HG03159 (cell line): ENCODE data around the gene ZDHHC24.
"Not testable (repeated sequence)": the region's sequence is repeated elsewhere in the genome, so short reads cannot be mapped to it uniquely, and the experiment has no call there.

ENCODE experiments used
- ATAC-seq: cut with Tn5 transposase; IDR thresholded peaks from one replicate; pipeline ENCODE4 v1.9.1; 2021; ENCODE audit warnings: mild to moderate bottlenecking, moderate library complexity; ENCODE audit not compliant: unreplicated experiment

ZDHHC24 gene

GRCh38 chr11:66546966-66547661 is 1.3 kb upstream of the ZDHHC24 start:
- no peak for ATAC-seq

GRCh38 chr11:66546368-66546965 is 619 bp upstream of the ZDHHC24 start, which contains the start of gene ACTN3:
ACTN3 (plus strand) TSS chr11:66546903; CDS start chr11:66546938, 35 bp downstream.
- no peak for ATAC-seq

- not testable (repeated sequence) for ATAC-seq
Measured at GRCh38 chr11:66544952-66545351, 896 bp downstream of the ZDHHC24 start.

GRCh38 chr11:66543263-66544107 is 2.4 kb downstream of the ZDHHC24 start:
- ATAC-seq, result no peak

DNA sequence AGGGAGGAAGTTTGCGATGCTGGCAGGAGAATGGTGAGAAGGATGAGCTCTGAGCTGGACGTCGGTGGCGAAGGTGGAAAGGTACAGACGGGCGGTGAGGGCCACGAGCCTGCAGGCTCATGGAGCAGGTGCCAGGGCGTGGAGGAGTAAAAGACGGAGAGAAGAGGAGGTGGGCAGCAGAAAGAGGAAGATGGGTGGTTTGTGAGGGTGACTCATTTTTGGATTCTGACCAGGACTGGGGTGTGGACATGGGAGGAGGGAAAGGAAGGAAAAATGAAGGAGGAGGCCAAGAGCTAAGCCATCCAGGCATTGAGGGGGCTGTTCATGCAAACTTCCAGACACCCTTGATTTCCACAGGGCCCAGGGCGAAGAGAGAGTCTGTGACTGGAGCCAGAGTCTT is 3.5 kb downstream of the ZDHHC24 start:
- ATAC-seq, result no peak

DNA sequence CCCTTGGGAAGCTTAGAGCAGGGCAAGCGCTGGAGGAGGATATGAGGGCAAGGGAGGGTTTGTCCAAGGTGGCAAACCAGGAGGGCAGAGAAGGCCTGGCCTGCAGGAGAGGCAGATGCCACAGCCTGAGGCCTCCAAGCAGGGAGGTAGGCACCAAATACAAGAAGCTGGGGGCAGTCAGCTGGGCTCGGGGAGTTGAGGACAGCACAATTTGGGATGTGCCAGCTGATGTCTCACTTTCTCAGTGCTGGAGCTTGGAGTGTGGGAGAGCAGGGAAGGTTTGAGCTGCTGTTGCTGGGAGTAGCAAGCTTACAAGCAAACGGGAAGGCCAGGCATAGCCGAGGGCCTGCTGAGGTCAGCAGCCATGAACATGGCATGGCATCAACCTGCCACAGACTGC is 4.0 kb downstream of the ZDHHC24 start:
- no peak for ATAC-seq

- not testable (repeated sequence) for ATAC-seq
Measured at GRCh38 chr11:66540598-66540997, 5.2 kb downstream of the ZDHHC24 start.

DNA sequence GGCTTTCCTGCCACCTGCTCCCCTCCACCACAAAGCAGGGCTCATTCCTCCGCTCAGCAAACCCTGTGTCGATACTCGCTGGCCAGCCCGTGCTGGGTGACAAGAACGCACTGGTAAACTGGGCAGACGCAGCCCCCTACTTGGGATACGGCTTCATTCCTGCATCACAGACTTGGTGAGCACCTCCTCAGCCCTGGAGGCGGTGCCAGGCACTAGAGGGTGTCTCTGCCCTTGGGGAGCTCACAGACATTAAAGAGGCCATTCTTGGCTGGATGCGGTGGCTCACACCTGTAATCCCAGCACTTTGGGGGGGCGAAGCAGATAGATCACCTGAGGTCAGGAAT is 6.0 kb downstream of the ZDHHC24 start:
- ATAC-seq, result no peak

- no peak for ATAC-seq
Measured at GRCh38 chr11:66539170-66539869, 6.5 kb downstream of the ZDHHC24 start.

DNA sequence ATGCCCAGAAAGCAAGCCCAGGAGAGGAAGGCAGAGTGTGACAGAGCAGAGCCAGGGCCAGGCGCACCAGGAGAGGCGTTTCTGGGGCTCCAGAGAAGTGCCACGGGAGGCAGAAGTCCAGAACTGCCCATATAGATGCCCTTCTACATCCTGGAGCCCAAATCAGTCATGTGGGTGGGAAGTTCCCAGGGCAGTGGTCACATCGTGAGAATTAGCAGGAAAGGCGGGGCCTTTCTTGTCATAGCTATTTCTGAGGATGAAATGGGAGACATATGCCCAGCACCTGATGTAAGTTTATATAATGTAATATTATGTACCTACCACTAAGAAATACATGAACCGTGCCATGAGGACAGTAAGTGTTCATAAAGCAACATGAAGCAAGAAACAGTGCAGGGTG is 13.1 kb downstream of the ZDHHC24 start:
- ATAC-seq, result no peak

GRCh38 chr11:66531841-66532240 is 14.0 kb downstream of the ZDHHC24 start:
- no peak for ATAC-seq

GRCh38 chr11:66530927-66531709 is 14.7 kb downstream of the ZDHHC24 start:
- ATAC-seq, result no peak

GRCh38 chr11:66529655-66530054 is 16.2 kb downstream of the ZDHHC24 start:
- no peak for ATAC-seq

DNA sequence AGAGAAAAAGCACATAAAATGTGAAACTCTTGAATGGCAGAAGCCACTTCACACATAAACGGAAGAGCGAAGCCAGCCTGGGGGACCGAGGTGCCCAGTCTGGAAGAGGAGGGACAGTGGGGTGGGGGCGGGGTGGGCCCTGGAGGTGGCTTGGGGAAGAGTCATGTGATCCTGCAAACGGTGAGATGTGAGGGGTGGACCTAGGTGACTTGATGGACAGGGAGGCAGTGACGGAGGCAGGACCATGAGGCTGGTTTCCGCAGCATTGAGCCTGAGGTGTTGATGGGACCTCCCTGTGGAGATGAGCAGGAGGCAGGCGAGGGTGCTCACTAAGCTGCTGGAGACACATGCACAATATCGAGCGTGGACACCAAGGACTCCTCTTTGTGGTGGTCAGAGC is 16.8 kb downstream of the ZDHHC24 start:
- no peak for ATAC-seq

DNA sequence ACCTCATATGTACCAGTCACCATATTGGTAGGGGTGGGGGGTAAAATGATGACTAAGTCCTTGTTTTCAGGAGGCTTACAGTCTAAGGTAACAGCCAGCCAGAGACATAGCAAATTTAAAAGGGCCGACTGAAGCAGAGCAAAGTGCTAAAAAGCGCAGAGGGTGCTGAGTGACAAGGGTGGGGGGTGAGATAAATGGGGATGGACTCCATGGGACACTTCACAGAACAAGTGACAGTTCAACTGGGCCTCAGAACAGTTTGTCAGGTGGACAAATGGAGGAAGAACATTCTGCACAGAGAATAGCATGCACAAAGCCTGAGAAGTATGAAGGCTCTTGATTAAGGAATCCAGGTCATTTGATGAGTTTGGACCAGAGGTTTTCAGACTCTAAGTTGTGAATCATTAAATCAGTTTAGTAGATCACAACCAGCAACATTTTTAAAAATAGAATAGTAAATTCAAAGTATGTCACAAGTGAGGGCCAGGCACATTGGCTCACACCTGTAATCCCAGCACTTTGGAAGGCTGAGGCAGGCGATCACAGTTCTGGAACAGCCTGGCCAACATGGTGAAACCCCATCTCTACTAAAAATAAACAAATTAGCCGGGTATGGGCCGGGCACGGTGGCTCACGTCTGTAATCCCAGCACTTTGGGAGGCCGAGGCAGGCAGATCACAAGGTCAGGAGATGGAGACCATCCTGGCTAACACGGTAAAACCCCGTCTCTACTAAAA is 21.4 kb downstream of the ZDHHC24 start:
- ATAC-seq, result no peak

DNA sequence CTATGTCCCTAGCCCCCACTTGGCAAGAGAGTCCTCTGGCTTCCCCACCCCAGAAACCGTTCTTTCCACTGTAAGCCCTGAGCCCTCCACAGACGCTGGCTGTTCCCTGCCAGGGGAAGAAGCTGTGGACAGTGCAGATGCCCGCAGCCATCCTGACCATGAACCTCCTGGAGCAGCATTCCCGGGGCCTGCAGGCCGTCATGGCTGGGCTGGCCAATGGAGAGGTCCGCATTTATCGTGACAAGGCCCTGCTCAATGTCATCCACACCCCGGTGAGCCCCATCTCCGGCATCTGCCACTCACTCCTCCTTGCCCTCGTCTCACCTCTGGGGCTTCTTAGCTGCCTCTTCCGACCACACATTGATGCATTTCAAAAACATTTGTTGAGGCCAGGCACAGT is 22.2 kb downstream of the ZDHHC24 start:
- no peak for ATAC-seq

GRCh38 chr11:66510990-66511339 is 34.9 kb downstream of the ZDHHC24 start:
- peak; percentile 13 for ATAC-seq

- peak; percentile 77 for ATAC-seq
Measured at GRCh38 chr11:66510271-66510989, 35.4 kb downstream of the ZDHHC24 start, which contains the start of gene BBS1. BBS1 (plus strand) TSS chr11:66510635; CDS start chr11:66510660, 25 bp downstream.

- no peak for ATAC-seq
Measured at GRCh38 chr11:66509131-66509561, 36.7 kb downstream of the ZDHHC24 start.
